Astrocyte (in vitro differentiated cells and primary cell): ENCODE results near the gene KIF3C. TPM values are rescaled to one million over a fixed set of nuclear protein-coding genes. Genes with fewer than 3 reads are reported as not detected.
A peak's percentile ranks its signal among the peaks of the same experiment; 100 is the strongest.

ENCODE experiments used
- DNase-seq: peaks from one replicate; pipeline ENCODE4 v3.0.0-alpha.2; 2010; ENCODE audit warnings: low read depth
- FAIRE-seq: peaks from 2 replicates; lab custom pipeline; 2011; peaks lifted over from hg19 to GRCh38; lab: Jason Lieb, UNC
- H2AFZ ChIP-seq: 2 replicates; pipeline ENCODE4 v1.6.0; 2012; ENCODE audit warnings: low read depth, low read length, inconsistent platforms
- H3K27ac ChIP-seq: 2 replicates; pipeline ENCODE4 v1.5.1; 2011; ENCODE audit warnings: low read depth, low read length, inconsistent platforms
- H3K27me3 ChIP-seq: 2 replicates; pipeline ENCODE4 v1.6.0; 2011; ENCODE audit warnings: low read length, inconsistent platforms; ENCODE audit not compliant: insufficient read depth
- H3K36me3 ChIP-seq: 2 replicates; pipeline ENCODE4 v1.5.1; 2011; ENCODE audit warnings: low read length, inconsistent platforms; ENCODE audit not compliant: insufficient read depth
- H3K4me1 ChIP-seq: 2 replicates; pipeline ENCODE4 v1.5.1; 2011; ENCODE audit warnings: low read length, inconsistent platforms; ENCODE audit not compliant: insufficient read depth
- H3K4me2 ChIP-seq: 2 replicates; pipeline ENCODE4 v1.6.0; 2012; ENCODE audit warnings: low read length, inconsistent platforms
- H3K4me3 ChIP-seq: 2 replicates; pipeline ENCODE4 v1.5.1; 2011; ENCODE audit warnings: low read depth, mild to moderate bottlenecking, low read length, inconsistent platforms; ENCODE audit not compliant: insufficient read depth
- H3K79me2 ChIP-seq: 2 replicates; pipeline ENCODE4 v1.6.0; 2012; ENCODE audit warnings: mild to moderate bottlenecking, low read length, inconsistent platforms; ENCODE audit not compliant: insufficient read depth
- H3K9ac ChIP-seq: 2 replicates; pipeline ENCODE4 v1.6.0; 2012; ENCODE audit warnings: mild to moderate bottlenecking, low read length, inconsistent platforms
- H3K9me3 ChIP-seq: 2 replicates; pipeline ENCODE4 v1.5.1; 2012; ENCODE audit warnings: low read depth, mild to moderate bottlenecking, low read length, inconsistent platforms; ENCODE audit not compliant: insufficient read depth
- H4K20me1 ChIP-seq: 2 replicates; pipeline ENCODE4 v1.6.0; 2012; ENCODE audit warnings: low read length, inconsistent platforms; ENCODE audit not compliant: insufficient read depth
- H3K27ac Mint-ChIP-seq: one replicate; pipeline ENCODE4 v1.8.0; 2021; ENCODE audit warnings: mild to moderate bottlenecking, mixed read lengths; ENCODE audit not compliant: unreplicated experiment
- H3K27me3 Mint-ChIP-seq: one replicate; pipeline ENCODE4 v1.8.0; 2021; ENCODE audit warnings: low read depth, mixed read lengths; ENCODE audit not compliant: unreplicated experiment
- H3K36me3 Mint-ChIP-seq: one replicate; pipeline ENCODE4 v1.8.0; 2021; ENCODE audit warnings: low read depth, mixed read lengths; ENCODE audit not compliant: unreplicated experiment
- H3K4me1 Mint-ChIP-seq: one replicate; pipeline ENCODE4 v1.8.0; 2021; ENCODE audit warnings: low read depth, mixed read lengths; ENCODE audit not compliant: unreplicated experiment
- H3K4me3 Mint-ChIP-seq: one replicate; pipeline ENCODE4 v1.8.0; 2021; ENCODE audit warnings: mild to moderate bottlenecking, moderate library complexity, mixed read lengths; ENCODE audit not compliant: unreplicated experiment
- H3K9me3 Mint-ChIP-seq: one replicate; pipeline ENCODE4 v1.8.0; 2021; ENCODE audit warnings: mild to moderate bottlenecking, mixed read lengths; ENCODE audit not compliant: unreplicated experiment
- EZH2 ChIP-seq: IDR thresholded peaks from 2 replicates; pipeline ENCODE4 v1.6.1; 2012; ENCODE audit warnings: mild to moderate bottlenecking, low read length, inconsistent platforms; ENCODE audit not compliant: insufficient read depth
- total RNA-seq: library from RNA; stranded (reverse); gene quantifications from 2 replicates; pipeline ENCODE4 v1.2.1, GENCODE V29; 2021
- TF ChIP-seq, protein P1 (sequence below): IDR thresholded peaks from 2 replicates; pipeline ENCODE4 v1.5.1; 2011; ENCODE audit warnings: low read depth, mild to moderate bottlenecking, inconsistent platforms, low read length, moderate library complexity; ENCODE audit not compliant: insufficient read depth

KIF3C gene
- total RNA-seq, 1 donor from 2014 or later: 38.7 TPM

- Mint-ChIP-seq H3K9me3 (no peaks in the 10 kb centered on the region), H3K4me1 (peaks cover 10% of the 10 kb centered on the region), H3K4me3 (no peak overlapping the region), H3K36me3 (no peaks in the 10 kb centered on the region), H3K27ac (no peak overlapping the region), H3K27me3 (no peaks in the 10 kb centered on the region)
- Histone ChIP-seq H3K36me3 (no peaks in the 10 kb centered on the region), H3K27ac (no peak overlapping the region), H3K9me3 (no peaks in the 10 kb centered on the region), H3K4me3 (no peak overlapping the region), H3K4me2 (no peak overlapping the region), H3K4me1 (peaks cover 9% of the 10 kb centered on the region), H3K9ac (no peak overlapping the region), H4K20me1 (no peaks in the 10 kb centered on the region), H2AFZ (no peak overlapping the region), H3K79me2 (no peaks in the 10 kb centered on the region), H3K27me3 (no peaks in the 10 kb centered on the region)
- FAIRE-seq (no peak), DNase-seq (no peak)
- TF ChIP-seq, protein P1, sequence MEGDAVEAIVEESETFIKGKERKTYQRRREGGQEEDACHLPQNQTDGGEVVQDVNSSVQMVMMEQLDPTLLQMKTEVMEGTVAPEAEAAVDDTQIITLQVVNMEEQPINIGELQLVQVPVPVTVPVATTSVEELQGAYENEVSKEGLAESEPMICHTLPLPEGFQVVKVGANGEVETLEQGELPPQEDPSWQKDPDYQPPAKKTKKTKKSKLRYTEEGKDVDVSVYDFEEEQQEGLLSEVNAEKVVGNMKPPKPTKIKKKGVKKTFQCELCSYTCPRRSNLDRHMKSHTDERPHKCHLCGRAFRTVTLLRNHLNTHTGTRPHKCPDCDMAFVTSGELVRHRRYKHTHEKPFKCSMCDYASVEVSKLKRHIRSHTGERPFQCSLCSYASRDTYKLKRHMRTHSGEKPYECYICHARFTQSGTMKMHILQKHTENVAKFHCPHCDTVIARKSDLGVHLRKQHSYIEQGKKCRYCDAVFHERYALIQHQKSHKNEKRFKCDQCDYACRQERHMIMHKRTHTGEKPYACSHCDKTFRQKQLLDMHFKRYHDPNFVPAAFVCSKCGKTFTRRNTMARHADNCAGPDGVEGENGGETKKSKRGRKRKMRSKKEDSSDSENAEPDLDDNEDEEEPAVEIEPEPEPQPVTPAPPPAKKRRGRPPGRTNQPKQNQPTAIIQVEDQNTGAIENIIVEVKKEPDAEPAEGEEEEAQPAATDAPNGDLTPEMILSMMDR: no peak
- no peak for TF ChIP-seq EZH2
Observed at GRCh38 chr2:25887624-25888242, 94.6 kb downstream of the KIF3C start.

DNA sequence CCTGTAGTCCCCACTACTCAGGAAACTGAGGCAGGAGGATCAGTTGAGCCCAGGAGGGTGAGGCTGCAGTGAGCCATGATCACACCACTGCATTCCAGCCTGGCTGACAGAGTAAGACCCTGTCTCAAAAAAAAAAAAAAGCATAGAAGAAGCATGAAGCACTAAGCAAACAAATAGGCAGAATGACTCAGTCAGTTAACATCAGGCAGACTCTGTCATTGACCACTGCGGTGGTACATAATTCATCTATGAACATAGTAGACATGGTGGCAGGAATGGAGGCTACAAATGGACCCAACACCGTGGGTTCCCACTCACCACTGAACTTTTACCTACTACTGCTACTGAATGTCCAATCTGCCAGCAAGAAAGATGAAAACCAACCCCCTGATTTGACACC, 96.4 kb downstream of the KIF3C start:
- Histone ChIP-seq H3K27me3 (no peaks in the 10 kb centered on the region), H2AFZ (no peak overlapping the region), H3K4me2 (peak overlapping the region; percentile 44), H3K9ac (no peak overlapping the region), H3K9me3 (no peaks in the 10 kb centered on the region), H3K36me3 (no peaks in the 10 kb centered on the region), H4K20me1 (no peaks in the 10 kb centered on the region), H3K4me1 (peaks cover 9% of the 10 kb centered on the region), H3K79me2 (no peaks in the 10 kb centered on the region), H3K27ac (peak overlapping the region; percentile 22), H3K4me3 (no peak overlapping the region)
- TF ChIP-seq, protein P1: no peak
- TF ChIP-seq EZH2: no peak
- no peaks in the 10 kb centered on the region for H3K9me3 Mint-ChIP-seq
- no peaks in the 10 kb centered on the region for H3K27me3 Mint-ChIP-seq
- peak; percentile 91 for DNase-seq
- H3K4me1 Mint-ChIP-seq: peaks cover 10% of the 10 kb centered on the region
- H3K27ac Mint-ChIP-seq: no peak overlapping the region
- peak; percentile 26 for FAIRE-seq
- no peaks in the 10 kb centered on the region for H3K36me3 Mint-ChIP-seq
- H3K4me3 Mint-ChIP-seq: no peak overlapping the region

DNA sequence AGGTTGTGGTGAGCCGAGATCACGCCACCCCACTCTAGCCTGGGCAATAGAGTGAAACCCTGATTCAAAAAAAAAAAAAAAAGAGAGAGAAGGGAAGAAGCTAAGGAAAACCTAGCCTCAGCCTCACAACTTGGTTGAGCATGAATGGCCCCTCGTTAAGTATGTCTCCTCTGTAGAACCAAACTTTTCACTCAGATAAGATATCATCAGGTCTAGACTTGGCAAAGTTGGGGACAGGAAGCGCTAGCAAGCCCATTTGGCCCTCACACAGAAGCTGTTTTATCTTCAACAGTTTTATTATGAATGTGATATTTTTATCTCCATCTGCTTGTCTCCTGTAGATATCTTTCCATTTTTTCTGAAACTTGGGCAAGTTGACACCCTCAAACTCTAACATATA, 100.5 kb downstream of the KIF3C start:
- FAIRE-seq: no peak
- Histone ChIP-seq H3K4me3 (no peak overlapping the region), H3K79me2 (peaks cover 13% of the 10 kb centered on the region), H2AFZ (no peak overlapping the region), H3K36me3 (no peaks in the 10 kb centered on the region), H4K20me1 (peaks cover under 1% of the 10 kb centered on the region), H3K4me1 (peaks cover 18% of the 10 kb centered on the region), H3K27me3 (no peaks in the 10 kb centered on the region), H3K9me3 (no peaks in the 10 kb centered on the region), H3K27ac (no peak overlapping the region), H3K9ac (no peak overlapping the region), H3K4me2 (no peak overlapping the region)
- DNase-seq: no peak
- peaks cover 17% of the 10 kb centered on the region for H3K4me1 Mint-ChIP-seq
- no peak overlapping the region for H3K27ac Mint-ChIP-seq
- TF ChIP-seq, protein P1: no peak
- no peak for TF ChIP-seq EZH2
- H3K27me3 Mint-ChIP-seq: no peaks in the 10 kb centered on the region
- H3K36me3 Mint-ChIP-seq: no peaks in the 10 kb centered on the region
- no peaks in the 10 kb centered on the region for H3K9me3 Mint-ChIP-seq
- H3K4me3 Mint-ChIP-seq: no peak overlapping the region
